ENCODE data around the gene EFNA5.

GRCh38 chr5:107431998-107432397 is 238.7 kb downstream of the EFNA5 start:
- TF ChIP-seq, protein P1, sequence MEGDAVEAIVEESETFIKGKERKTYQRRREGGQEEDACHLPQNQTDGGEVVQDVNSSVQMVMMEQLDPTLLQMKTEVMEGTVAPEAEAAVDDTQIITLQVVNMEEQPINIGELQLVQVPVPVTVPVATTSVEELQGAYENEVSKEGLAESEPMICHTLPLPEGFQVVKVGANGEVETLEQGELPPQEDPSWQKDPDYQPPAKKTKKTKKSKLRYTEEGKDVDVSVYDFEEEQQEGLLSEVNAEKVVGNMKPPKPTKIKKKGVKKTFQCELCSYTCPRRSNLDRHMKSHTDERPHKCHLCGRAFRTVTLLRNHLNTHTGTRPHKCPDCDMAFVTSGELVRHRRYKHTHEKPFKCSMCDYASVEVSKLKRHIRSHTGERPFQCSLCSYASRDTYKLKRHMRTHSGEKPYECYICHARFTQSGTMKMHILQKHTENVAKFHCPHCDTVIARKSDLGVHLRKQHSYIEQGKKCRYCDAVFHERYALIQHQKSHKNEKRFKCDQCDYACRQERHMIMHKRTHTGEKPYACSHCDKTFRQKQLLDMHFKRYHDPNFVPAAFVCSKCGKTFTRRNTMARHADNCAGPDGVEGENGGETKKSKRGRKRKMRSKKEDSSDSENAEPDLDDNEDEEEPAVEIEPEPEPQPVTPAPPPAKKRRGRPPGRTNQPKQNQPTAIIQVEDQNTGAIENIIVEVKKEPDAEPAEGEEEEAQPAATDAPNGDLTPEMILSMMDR (IDR thresholded peaks at IDR 0.05) = no peak
- TF ChIP-seq ZFX (IDR thresholded peaks at IDR 0.05; ENCODE audit: borderline replicate concordance) = no peak

All from 22Rv1 (cell line).